Lower leg skin (tissue), 3 donors: Measurements from ENCODE around the gene LDB2.

Experiments used
- CTCF ChIP-seq, 3 donors: fragments of 450-650 bp; IDR thresholded peaks; one replicate each; pipeline ENCODE4 v1.5.1; 2016; ENCODE audit warnings: antibody characterized with exemption in 3 of 3, mild to moderate bottlenecking in 3 of 3, moderate library complexity in 2 of 3
- POLR2A ChIP-seq, 2 donors: fragments of 450-650 bp; IDR thresholded peaks; one replicate each; pipeline ENCODE4 v1.6.1; 2016 to 2017; ENCODE audit warnings: antibody characterized with exemption in 2 of 2, mild to moderate bottlenecking in 1 of 2, moderate library complexity in 1 of 2

- TF ChIP-seq CTCF (IDR thresholded peaks at IDR 0.05) (no peak), POLR2A (IDR thresholded peaks at IDR 0.05) (no peak)
Observed at GRCh38 chr4:16704489-16704888, 194.0 kb downstream of the LDB2 start.
